Measurements from ENCODE around the gene MOK. TPM values are rescaled to one million over a fixed set of nuclear protein-coding genes. Genes with fewer than 3 reads are reported as not detected.

The MOK gene
- total and polyA plus RNA-seq, 9 donors = 20.0 to 51.1 (median 23.8) TPM

DNA sequence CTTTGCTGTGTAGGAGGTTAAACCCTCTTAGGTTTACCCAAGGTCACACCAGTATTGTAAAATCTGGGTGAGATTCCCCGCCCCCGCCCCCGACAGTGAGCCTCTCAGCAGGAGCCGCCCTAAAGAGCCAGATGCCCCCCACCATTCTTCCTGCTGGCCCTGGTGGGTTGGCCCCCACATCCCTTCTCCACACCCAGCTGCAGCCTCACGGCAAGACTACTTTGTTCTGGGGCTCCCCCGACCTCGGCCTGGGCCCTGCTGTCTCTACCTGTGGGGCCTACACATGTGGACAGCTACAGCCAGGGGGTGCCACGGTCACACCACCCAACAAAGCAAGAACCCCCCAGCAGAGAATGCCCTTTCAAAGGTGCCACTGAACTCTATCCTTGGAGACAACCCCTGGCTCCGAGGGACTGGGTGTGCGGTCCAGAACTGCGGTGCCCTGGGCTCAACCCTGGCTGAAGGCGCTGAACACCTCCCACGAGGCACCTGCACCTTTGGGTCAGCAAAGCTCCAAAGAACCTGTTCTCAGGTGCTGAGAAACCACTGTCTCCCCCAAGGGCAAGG, 82.9 kb downstream of the MOK start:
- 82 to 86% (median 83%) methylated on average over 10 to 13 of the region's 13 CpGs for WGBS, 3 donors
- Histone ChIP-seq H3K4me3 (no peak overlapping the region), H3K9me3 (no peaks in the 10 kb centered on the region), H3K4me1 (ENCODE audit: insufficient read depth) (peaks cover under 1% of the 10 kb centered on the region), H3K27me3 (no peaks in the 10 kb centered on the region), H3K36me3 (no peaks in the 10 kb centered on the region), H3K27ac (no peak overlapping the region)
- intact Hi-C loops (cut with DNase I) = no loop called here
- DNase-seq = no peak
- TF ChIP-seq, protein P1, sequence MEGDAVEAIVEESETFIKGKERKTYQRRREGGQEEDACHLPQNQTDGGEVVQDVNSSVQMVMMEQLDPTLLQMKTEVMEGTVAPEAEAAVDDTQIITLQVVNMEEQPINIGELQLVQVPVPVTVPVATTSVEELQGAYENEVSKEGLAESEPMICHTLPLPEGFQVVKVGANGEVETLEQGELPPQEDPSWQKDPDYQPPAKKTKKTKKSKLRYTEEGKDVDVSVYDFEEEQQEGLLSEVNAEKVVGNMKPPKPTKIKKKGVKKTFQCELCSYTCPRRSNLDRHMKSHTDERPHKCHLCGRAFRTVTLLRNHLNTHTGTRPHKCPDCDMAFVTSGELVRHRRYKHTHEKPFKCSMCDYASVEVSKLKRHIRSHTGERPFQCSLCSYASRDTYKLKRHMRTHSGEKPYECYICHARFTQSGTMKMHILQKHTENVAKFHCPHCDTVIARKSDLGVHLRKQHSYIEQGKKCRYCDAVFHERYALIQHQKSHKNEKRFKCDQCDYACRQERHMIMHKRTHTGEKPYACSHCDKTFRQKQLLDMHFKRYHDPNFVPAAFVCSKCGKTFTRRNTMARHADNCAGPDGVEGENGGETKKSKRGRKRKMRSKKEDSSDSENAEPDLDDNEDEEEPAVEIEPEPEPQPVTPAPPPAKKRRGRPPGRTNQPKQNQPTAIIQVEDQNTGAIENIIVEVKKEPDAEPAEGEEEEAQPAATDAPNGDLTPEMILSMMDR (IDR thresholded peaks at IDR 0.05) = no peak
- TF ChIP-seq POLR2A (IDR thresholded peaks at IDR 0.05) (no peak), EP300 (IDR thresholded peaks at IDR 0.05) (no peak)

DNA sequence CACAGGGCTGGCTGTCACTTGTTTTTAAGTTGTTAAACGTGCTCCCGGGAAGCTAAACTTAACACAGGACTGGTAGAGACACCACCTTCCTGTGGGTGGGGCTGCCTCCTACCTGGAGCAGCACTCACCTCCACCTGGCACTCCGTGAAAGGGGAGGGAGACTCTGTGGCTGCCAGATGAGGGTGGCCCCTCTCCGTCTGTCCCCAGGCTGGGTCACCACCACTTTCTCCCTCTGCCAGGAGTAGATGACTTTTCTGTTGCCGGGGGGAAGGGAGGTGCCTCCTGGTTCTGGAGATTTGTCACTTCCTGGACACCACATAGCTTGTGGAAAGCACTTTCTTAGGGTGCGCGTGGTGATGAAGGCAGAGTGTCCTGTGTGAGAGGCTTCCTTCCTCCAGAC, 83.9 kb downstream of the MOK start:
- 53 to 65% (median 60%) methylated on average over 7 of the region's 7 CpGs for WGBS, 3 donors
- intact Hi-C loops (cut with DNase I) = no loop called here
- TF ChIP-seq, protein P1 (IDR thresholded peaks at IDR 0.05) = no peak
- TF ChIP-seq EP300 (IDR thresholded peaks at IDR 0.05) (no peak), POLR2A (IDR thresholded peaks at IDR 0.05) (no peak)

DNA sequence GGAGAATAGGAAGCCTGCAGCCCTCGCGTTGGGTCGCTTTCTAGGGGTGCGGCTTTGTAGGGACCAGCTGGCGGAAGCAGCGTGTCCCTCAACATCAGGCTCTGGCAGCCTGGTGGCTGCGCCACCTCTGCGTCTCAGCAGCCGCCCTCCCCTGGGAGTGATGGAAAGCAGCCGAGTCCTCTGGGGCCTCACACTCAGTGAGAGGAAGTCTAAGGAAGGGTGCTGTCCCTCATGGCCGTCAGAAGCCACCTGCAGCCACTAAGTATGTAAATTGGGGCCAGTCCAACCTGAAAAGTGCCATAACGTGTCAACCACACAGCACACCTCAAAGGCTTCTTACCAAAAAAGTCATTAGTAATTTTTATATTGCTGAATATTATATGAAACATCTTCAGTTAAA, 84.9 kb downstream of the MOK start:
- no peak for DNase-seq
- no peaks in the 10 kb centered on the region for H3K36me3 ChIP-seq
- H3K4me3 ChIP-seq = no peak overlapping the region
- H3K4me1 ChIP-seq (ENCODE audit: insufficient read depth) = no peaks in the 10 kb centered on the region
- TF ChIP-seq EP300 (IDR thresholded peaks at IDR 0.05) (no peak), POLR2A (IDR thresholded peaks at IDR 0.05) (no peak)
- TF ChIP-seq, protein P1 (IDR thresholded peaks at IDR 0.05) = no peak
- no peaks in the 10 kb centered on the region for H3K9me3 ChIP-seq
- H3K27ac ChIP-seq = no peak overlapping the region
- H3K27me3 ChIP-seq = no peaks in the 10 kb centered on the region
- intact Hi-C loops (cut with DNase I) = no loop called here
- WGBS, 3 donors = 90 to 94% (median 93%) methylated on average over 12 of the region's 12 CpGs

More for the DNA sequence above, 83.9 kb downstream of the MOK start:
- H3K4me3 ChIP-seq = no peak overlapping the region
- no peak overlapping the region for H3K27ac ChIP-seq
- H3K9me3 ChIP-seq = no peaks in the 10 kb centered on the region
- no peak for DNase-seq
- H3K27me3 ChIP-seq = no peaks in the 10 kb centered on the region
- H3K36me3 ChIP-seq = no peaks in the 10 kb centered on the region
- no peaks in the 10 kb centered on the region for H3K4me1 ChIP-seq (ENCODE audit: insufficient read depth)

DNA sequence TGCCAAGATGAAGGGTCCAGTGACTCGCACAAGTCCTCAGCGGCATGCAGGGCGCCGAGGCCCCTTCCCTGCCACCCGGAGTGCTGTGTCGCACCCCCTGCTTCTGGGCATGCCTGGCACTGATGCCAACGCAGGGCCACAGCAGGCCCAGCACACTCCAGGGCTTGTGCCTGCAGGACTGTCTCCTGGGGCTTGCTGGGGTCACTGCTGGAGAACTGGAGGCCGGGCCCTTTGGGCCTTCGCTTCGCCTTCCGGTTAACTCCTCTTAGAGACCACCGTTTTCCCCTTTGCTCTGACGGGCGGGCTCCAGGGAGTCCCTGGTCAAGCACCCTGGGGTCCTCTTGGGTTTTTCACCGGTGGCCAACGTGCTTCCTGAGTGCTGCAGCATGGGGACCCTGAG, 85.6 kb downstream of the MOK start:
- no peak overlapping the region for H3K27ac ChIP-seq
- no peak overlapping the region for H3K4me3 ChIP-seq
- H3K27me3 ChIP-seq = no peaks in the 10 kb centered on the region
- 91 to 95% (median 95%) methylated on average over 16 of the region's 16 CpGs for WGBS, 3 donors
- no peak for DNase-seq
- intact Hi-C loops (cut with DNase I) = no loop called here
- no peaks in the 10 kb centered on the region for H3K9me3 ChIP-seq
- no peaks in the 10 kb centered on the region for H3K4me1 ChIP-seq (ENCODE audit: insufficient read depth)
- no peaks in the 10 kb centered on the region for H3K36me3 ChIP-seq
- TF ChIP-seq EP300 (IDR thresholded peaks at IDR 0.05) (no peak), POLR2A (IDR thresholded peaks at IDR 0.05) (no peak)
- TF ChIP-seq, protein P1 (IDR thresholded peaks at IDR 0.05) = no peak

Data from ovary (tissue), 9 donors.